OCI-LY1 (cell line): ENCODE results near the gene SMPDL3A.

ENCODE experiments used
- CTCF ChIP-seq: fragments of 200-600 bp; sonication (generic), shearing (Covaris generic); IDR thresholded peaks from 2 replicates; pipeline ENCODE4 v1.5.1; 2017; ENCODE audit warnings: mild to moderate bottlenecking, antibody characterized with exemption, low read length, moderate library complexity, mixed read lengths
- EZH2 ChIP-seq: fragments of 200-600 bp; sonication (generic), shearing (Covaris generic); IDR thresholded peaks from 2 replicates; pipeline ENCODE4 v1.8.0; 2017; ENCODE audit warnings: borderline replicate concordance, mixed run types, mild to moderate bottlenecking, antibody characterized with exemption, low read length, moderate library complexity, mixed read lengths

DNA sequence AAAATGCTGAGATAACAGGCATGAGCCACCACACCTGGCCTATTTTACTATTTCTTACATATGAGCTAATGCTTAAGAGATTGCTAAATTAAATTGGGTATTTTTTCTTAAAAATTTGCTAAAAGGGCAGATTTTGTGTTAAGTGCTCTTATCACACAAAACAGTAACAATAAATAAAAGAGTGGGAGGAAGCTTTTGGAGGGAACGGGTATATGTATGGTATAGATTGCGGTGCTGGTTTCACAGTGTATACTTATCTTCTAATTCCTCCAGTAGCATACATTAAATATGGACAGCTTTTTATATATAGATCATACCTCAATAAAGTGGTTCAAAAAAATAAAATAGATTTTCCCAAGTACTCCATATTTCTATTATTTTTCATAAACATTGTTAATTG, 49.0 kb upstream of the SMPDL3A start:
- TF ChIP-seq CTCF (no peak), EZH2 (no peak)
